ENCODE results near the gene ELK3.

The ELK3 gene

GRCh38 chr12:96265400-96265799 lies 71.2 kb downstream of the ELK3 start (continued):
- TF ChIP-seq PRDM10 (tag by site-specific recombination; IDR thresholded peaks at IDR 0.05) (no peak), REST (tag by site-specific recombination; IDR thresholded peaks at IDR 0.05) (no peak), ZNF48 (tag by site-specific recombination; IDR thresholded peaks at IDR 0.05) (no peak), ZNF133 (tag by site-specific recombination; IDR thresholded peaks at IDR 0.05) (no peak)
- TF ChIP-seq, protein P1, sequence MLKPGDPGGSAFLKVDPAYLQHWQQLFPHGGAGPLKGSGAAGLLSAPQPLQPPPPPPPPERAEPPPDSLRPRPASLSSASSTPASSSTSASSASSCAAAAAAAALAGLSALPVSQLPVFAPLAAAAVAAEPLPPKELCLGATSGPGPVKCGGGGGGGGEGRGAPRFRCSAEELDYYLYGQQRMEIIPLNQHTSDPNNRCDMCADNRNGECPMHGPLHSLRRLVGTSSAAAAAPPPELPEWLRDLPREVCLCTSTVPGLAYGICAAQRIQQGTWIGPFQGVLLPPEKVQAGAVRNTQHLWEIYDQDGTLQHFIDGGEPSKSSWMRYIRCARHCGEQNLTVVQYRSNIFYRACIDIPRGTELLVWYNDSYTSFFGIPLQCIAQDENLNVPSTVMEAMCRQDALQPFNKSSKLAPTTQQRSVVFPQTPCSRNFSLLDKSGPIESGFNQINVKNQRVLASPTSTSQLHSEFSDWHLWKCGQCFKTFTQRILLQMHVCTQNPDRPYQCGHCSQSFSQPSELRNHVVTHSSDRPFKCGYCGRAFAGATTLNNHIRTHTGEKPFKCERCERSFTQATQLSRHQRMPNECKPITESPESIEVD (tag by site-specific recombination; IDR thresholded peaks at IDR 0.05), result no peak
- TF ChIP-seq, protein P2, sequence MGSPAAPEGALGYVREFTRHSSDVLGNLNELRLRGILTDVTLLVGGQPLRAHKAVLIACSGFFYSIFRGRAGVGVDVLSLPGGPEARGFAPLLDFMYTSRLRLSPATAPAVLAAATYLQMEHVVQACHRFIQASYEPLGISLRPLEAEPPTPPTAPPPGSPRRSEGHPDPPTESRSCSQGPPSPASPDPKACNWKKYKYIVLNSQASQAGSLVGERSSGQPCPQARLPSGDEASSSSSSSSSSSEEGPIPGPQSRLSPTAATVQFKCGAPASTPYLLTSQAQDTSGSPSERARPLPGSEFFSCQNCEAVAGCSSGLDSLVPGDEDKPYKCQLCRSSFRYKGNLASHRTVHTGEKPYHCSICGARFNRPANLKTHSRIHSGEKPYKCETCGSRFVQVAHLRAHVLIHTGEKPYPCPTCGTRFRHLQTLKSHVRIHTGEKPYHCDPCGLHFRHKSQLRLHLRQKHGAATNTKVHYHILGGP (tag by site-specific recombination; IDR thresholded peaks at IDR 0.05), result no peak

DNA sequence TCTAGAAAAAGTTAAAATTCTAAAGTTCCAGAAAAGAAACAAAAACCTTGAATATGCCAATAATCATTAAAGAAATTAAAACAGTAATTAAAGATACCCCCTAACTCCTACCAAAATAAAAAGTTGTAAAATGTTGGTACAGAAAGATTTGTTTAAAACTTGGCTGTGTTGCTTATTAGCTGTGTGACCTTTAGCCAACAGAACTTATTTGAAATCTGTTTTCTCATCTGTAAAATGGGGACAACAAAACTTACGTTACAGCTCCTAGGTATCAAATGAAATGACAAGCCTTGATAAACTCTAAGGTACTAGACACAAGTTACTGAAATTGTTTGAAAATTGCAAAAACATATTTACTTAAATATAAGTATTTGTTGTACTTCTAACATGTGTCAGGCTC lies 71.7 kb downstream of the ELK3 start:
- Histone ChIP-seq H3K36me3 (ENCODE audit: control insufficient read depth in 2 of 2, insufficient read depth in 1 of 2, low read length in 2 of 2) (peaks cover 7 to 21% of the 10 kb centered on the region in 2 experiments), H3K9me3 (ENCODE audit: control insufficient read depth, insufficient read depth, low read depth, low read length) (no peaks in the 10 kb centered on the region), H3K4me1 (ENCODE audit: control insufficient read depth, insufficient read depth, low read length) (no peaks in the 10 kb centered on the region), H3K4me3 (ENCODE audit: low read depth, low read length) (no peak overlapping the region), H3K27ac (ENCODE audit: extremely low read depth, low read depth, low read length) (no peak overlapping the region)
- ChIA-PET CTCF (interaction anchor here (1.0 kb wide), 1 partner anchor 51 kb away, joined by 3 read pairs; no protein-coding TSS in a partner anchor), POLR2A (interaction anchor here (1.1 kb wide), 1 partner anchor 135 kb away, joined by 3 read pairs; the partner anchor contains the start of gene CDK17)
- TF ChIP-seq ZNF174 (tag by site-specific recombination; IDR thresholded peaks at IDR 0.05) (no peak), ZBTB8A (tag by site-specific recombination; IDR thresholded peaks at IDR 0.05) (no peak), ZNF513 (tag by site-specific recombination; IDR thresholded peaks at IDR 0.05) (no peak), ZNF292 (tag by site-specific recombination; IDR thresholded peaks at IDR 0.05; ENCODE audit: borderline replicate concordance, low read depth) (no peak), ZNF560 (tag by site-specific recombination; IDR thresholded peaks at IDR 0.05; ENCODE audit: borderline replicate concordance) (no peak), ZNF19 (tag by site-specific recombination; IDR thresholded peaks at IDR 0.05; ENCODE audit: low read depth) (no peak), GLIS1 (tag by site-specific recombination; IDR thresholded peaks at IDR 0.05) (no peak), KLF7 (tag by site-specific recombination; IDR thresholded peaks at IDR 0.05; ENCODE audit: borderline replicate concordance) (no peak), ZBTB7A (tag by site-specific recombination; IDR thresholded peaks at IDR 0.05; ENCODE audit: low read depth) (no peak), ZNF785 (tag by site-specific recombination; IDR thresholded peaks at IDR 0.05) (no peak), HOXA7 (CRISPR knock-in tag; IDR thresholded peaks at IDR 0.05; ENCODE audit: borderline replicate concordance) (no peak)
- TF ChIP-seq, protein P3, sequence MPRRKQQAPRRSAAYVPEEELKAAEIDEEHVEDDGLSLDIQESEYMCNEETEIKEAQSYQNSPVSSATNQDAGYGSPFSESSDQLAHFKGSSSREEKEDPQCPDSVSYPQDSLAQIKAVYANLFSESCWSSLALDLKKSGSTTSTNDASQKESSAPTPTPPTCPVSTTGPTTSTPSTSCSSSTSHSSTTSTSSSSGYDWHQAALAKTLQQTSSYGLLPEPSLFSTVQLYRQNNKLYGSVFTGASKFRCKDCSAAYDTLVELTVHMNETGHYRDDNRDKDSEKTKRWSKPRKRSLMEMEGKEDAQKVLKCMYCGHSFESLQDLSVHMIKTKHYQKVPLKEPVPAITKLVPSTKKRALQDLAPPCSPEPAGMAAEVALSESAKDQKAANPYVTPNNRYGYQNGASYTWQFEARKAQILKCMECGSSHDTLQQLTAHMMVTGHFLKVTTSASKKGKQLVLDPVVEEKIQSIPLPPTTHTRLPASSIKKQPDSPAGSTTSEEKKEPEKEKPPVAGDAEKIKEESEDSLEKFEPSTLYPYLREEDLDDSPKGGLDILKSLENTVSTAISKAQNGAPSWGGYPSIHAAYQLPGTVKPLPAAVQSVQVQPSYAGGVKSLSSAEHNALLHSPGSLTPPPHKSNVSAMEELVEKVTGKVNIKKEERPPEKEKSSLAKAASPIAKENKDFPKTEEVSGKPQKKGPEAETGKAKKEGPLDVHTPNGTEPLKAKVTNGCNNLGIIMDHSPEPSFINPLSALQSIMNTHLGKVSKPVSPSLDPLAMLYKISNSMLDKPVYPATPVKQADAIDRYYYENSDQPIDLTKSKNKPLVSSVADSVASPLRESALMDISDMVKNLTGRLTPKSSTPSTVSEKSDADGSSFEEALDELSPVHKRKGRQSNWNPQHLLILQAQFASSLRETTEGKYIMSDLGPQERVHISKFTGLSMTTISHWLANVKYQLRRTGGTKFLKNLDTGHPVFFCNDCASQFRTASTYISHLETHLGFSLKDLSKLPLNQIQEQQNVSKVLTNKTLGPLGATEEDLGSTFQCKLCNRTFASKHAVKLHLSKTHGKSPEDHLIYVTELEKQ (tag by site-specific recombination; IDR thresholded peaks at IDR 0.05; ENCODE audit: borderline replicate concordance), result no peak
- TF ChIP-seq, protein P1 (tag by site-specific recombination; IDR thresholded peaks at IDR 0.05), result no peak

Measured in HEK293 (cell line).